ENCODE results near the gene ILDR2.

GRCh38 chr1:166929911-166930310 is 45.4 kb downstream of the ILDR2 start:
- TF ChIP-seq, protein P1, sequence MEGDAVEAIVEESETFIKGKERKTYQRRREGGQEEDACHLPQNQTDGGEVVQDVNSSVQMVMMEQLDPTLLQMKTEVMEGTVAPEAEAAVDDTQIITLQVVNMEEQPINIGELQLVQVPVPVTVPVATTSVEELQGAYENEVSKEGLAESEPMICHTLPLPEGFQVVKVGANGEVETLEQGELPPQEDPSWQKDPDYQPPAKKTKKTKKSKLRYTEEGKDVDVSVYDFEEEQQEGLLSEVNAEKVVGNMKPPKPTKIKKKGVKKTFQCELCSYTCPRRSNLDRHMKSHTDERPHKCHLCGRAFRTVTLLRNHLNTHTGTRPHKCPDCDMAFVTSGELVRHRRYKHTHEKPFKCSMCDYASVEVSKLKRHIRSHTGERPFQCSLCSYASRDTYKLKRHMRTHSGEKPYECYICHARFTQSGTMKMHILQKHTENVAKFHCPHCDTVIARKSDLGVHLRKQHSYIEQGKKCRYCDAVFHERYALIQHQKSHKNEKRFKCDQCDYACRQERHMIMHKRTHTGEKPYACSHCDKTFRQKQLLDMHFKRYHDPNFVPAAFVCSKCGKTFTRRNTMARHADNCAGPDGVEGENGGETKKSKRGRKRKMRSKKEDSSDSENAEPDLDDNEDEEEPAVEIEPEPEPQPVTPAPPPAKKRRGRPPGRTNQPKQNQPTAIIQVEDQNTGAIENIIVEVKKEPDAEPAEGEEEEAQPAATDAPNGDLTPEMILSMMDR (conservative IDR thresholded peaks at IDR 0.05; ENCODE audit: low read length): no peak
- no peak for TF ChIP-seq EZH2phosphoT487 (IDR thresholded peaks at IDR 0.05; ENCODE audit: borderline replicate concordance)
